Natural killer cell (primary cell): ENCODE measurements around the gene TCTN1. TPM values are rescaled to one million over a fixed set of nuclear protein-coding genes. Genes with fewer than 3 reads are reported as not detected.
"Not testable (repeated sequence)": the region's sequence is repeated elsewhere in the genome, so short reads cannot be mapped to it uniquely, and the experiment has no call there.

ENCODE experiments used
- ATAC-seq, 3 donors: fragments of 150-1000 bp in 2 of 3; fragments of 200-7000 bp in 1 of 3; cut with Tn5 transposase; 1 replicate in 1 of 3; 2 replicates in 2 of 3; pipeline ENCODE4 v1.10.0; 2021; ENCODE audit warnings: mild to moderate bottlenecking in 2 of 3, moderate library complexity in 2 of 3
- DNase-seq, 2 donors: peaks; one replicate each; pipeline versions ENCODE4 v3.0.0 to v3.0.0-alpha.2; 2013 to 2021; ENCODE audit warnings: mixed read lengths in 1 of 2
- H3K27ac ChIP-seq: one replicate; pipeline ENCODE4 v1.5.1; 2013; ENCODE audit warnings: mild to moderate bottlenecking, low read length
- H3K27me3 ChIP-seq: one replicate; pipeline ENCODE4 v1.6.1; 2013; ENCODE audit warnings: low read length; ENCODE audit not compliant: control insufficient read depth, insufficient read depth
- H3K36me3 ChIP-seq: one replicate; pipeline ENCODE4 v1.6.1; 2013; ENCODE audit warnings: low read length; ENCODE audit not compliant: control insufficient read depth, insufficient read depth
- H3K4me1 ChIP-seq: one replicate; pipeline ENCODE4 v1.6.1; 2013; ENCODE audit warnings: low read length; ENCODE audit not compliant: control insufficient read depth, insufficient read depth
- H3K4me3 ChIP-seq: one replicate; pipeline ENCODE4 v1.5.1; 2013; ENCODE audit warnings: low read length
- H3K9me3 ChIP-seq: one replicate; pipeline ENCODE4 v1.6.1; 2013; ENCODE audit warnings: low read length; ENCODE audit not compliant: control insufficient read depth, insufficient read depth
- H3K27ac Mint-ChIP-seq, 2 donors: one replicate each; pipeline ENCODE4 v1.8.0; 2022; ENCODE audit warnings: mild to moderate bottlenecking in 2 of 2, mixed read lengths in 2 of 2, moderate library complexity in 1 of 2
- H3K27me3 Mint-ChIP-seq, 2 donors: one replicate each; pipeline ENCODE4 v1.8.0; 2022; ENCODE audit warnings: low read depth in 2 of 2, mixed read lengths in 2 of 2
- H3K36me3 Mint-ChIP-seq: one replicate; pipeline ENCODE4 v1.8.0; 2022; ENCODE audit warnings: mixed read lengths
- H3K4me1 Mint-ChIP-seq, 2 donors: one replicate each; pipeline ENCODE4 v1.8.0; 2022; ENCODE audit warnings: mixed read lengths in 2 of 2
- H3K4me3 Mint-ChIP-seq: one replicate; pipeline ENCODE4 v1.8.0; 2022; ENCODE audit warnings: mild to moderate bottlenecking, moderate library complexity, mixed read lengths
- H3K9me3 Mint-ChIP-seq, 2 donors: one replicate each; pipeline ENCODE4 v1.8.0; 2022; ENCODE audit warnings: mixed read lengths in 2 of 2
- CTCF ChIP-seq: fragments of 200-600 bp; IDR thresholded peaks from one replicate; pipeline ENCODE4 v1.8.0; 2022; ENCODE audit warnings: antibody characterized with exemption
- WGBS: methylation state at CpG from one replicate; pipeline ENCODE4 v1.1.7; 2013; ENCODE audit warnings: missing lambda C conversion rate; ENCODE audit not compliant: insufficient coverage; 5-methylcytosine and 5-hydroxymethylcytosine counted together
- intact Hi-C: fragments of 100-400 bp; cut with micrococcal nuclease; formaldehyde crosslinking; loops from one replicate; pipeline ENCODE4 v1.14.2; 2022
- total RNA-seq, 4 donors: library from RNA; stranded (reverse); fragments of 120-200 nt in 1 of 4; gene quantifications; one replicate each; pipeline versions ENCODE4 v1.2.3 to v1.2.4, GENCODE V29; 2013 to 2022

Gene TCTN1
- total RNA-seq, 3 donors from 2014 or later (not counting 1 experiment from before 2014, with no cell fraction given) = 4.3 to 6.6 (median 5.2) TPM

DNA sequence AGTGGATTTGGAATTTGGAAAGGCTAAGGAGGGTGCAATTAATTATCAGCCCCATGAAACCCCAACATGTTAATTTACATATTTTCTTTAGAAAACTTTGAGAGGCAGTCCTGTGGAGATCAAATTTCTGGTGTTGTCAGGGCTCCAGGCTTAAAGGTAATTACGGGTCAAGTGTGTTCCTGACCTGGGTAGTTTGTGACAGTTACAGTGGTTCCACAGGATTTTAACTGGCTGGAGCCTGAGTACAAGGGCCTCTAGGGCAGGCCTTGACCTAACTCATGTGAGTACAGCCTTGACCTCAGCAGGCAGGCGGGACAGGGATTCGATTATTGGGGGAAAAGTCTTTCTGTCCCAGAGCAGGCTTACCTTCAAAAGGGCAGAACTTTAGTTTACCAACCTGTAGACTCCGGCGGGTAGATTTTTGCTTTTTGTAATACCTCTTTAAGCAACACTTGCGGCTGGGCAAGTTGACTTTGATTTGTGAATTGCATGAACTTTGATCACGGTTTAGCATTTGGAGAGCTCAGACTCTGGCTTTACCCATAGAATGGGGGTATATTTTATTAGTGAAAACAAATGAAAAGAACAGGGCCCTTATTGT is 22.4 kb upstream of the TCTN1 start:
- Histone ChIP-seq H3K27ac (peak overlapping the region; percentile 72), H3K27me3 (no peaks in the 10 kb centered on the region), H3K9me3 (no peaks in the 10 kb centered on the region), H3K36me3 (no peaks in the 10 kb centered on the region), H3K4me1 (peaks cover 13% of the 10 kb centered on the region), H3K4me3 (no peak overlapping the region)
- ATAC-seq = no peak
- 93% methylated on average over 7 of the region's 7 CpGs for WGBS
- no peak for DNase-seq
- intact Hi-C loops = no loop called here
- Mint-ChIP-seq H3K4me3 (no peak overlapping the region), H3K27ac (peak overlapping the region; percentile 68 to 87), H3K36me3 (no peaks in the 10 kb centered on the region), H3K4me1 (peaks cover 16% of the 10 kb centered on the region in 2 donors), H3K9me3 (no peaks in the 10 kb centered on the region), H3K27me3 (no peaks in the 10 kb centered on the region)
- no peak for TF ChIP-seq CTCF

DNA sequence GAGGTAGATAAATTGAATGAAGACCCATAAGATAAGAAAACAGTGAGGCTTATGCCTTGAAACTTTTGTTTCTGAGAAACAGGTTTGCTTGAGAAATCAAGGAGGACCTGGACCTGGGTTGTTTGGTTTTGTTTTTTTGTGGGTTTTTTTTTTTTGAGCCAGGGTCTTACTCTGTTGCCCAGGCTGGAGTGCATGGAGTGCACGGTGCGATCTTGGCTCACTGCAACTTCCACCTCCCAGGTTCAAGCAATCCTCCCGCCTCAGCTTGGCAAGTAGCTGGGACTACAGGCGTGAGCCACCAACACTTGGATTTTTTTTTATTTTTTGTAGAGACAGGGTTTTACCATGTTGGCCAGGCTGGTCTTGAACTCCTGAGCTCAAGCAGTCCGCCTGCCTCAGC is 21.9 kb upstream of the TCTN1 start:
- Histone ChIP-seq H3K4me1 (peaks cover 13% of the 10 kb centered on the region), H3K36me3 (no peaks in the 10 kb centered on the region), H3K9me3 (no peaks in the 10 kb centered on the region), H3K4me3 (no peak overlapping the region), H3K27me3 (no peaks in the 10 kb centered on the region), H3K27ac (peak overlapping the region; percentile 72)
- Mint-ChIP-seq H3K27me3 (no peaks in the 10 kb centered on the region), H3K9me3 (no peaks in the 10 kb centered on the region), H3K4me1 (peaks cover 16% of the 10 kb centered on the region in 2 donors), H3K36me3 (no peaks in the 10 kb centered on the region), H3K4me3 (no peak overlapping the region), H3K27ac (peak overlapping the region in 1 of 2 donors; percentile 87)
- no peak for TF ChIP-seq CTCF
- no peak for DNase-seq
- 95% methylated on average over 5 of the region's 5 CpGs for WGBS
- intact Hi-C loops = no loop called here
- no peak for ATAC-seq

- H3K4me3 ChIP-seq, H3K27me3 Mint-ChIP-seq, H3K27ac Mint-ChIP-seq, H3K36me3 ChIP-seq, H3K9me3 Mint-ChIP-seq, H3K9me3 ChIP-seq, H3K36me3 Mint-ChIP-seq, H3K27ac ChIP-seq, intact Hi-C loops, ATAC-seq, DNase-seq, H3K27me3 ChIP-seq, H3K4me3 Mint-ChIP-seq: not testable (repeated sequence)
- H3K4me1 ChIP-seq = peaks cover 13% of the 10 kb centered on the region
- WGBS = 100% methylated on average over 1 of the region's 4 CpGs
- H3K4me1 Mint-ChIP-seq = peaks cover 16% of the 10 kb centered on the region in 2 donors
Observed at GRCh38 chr12:110592919-110593318, 21.0 kb upstream of the TCTN1 start.

DNA sequence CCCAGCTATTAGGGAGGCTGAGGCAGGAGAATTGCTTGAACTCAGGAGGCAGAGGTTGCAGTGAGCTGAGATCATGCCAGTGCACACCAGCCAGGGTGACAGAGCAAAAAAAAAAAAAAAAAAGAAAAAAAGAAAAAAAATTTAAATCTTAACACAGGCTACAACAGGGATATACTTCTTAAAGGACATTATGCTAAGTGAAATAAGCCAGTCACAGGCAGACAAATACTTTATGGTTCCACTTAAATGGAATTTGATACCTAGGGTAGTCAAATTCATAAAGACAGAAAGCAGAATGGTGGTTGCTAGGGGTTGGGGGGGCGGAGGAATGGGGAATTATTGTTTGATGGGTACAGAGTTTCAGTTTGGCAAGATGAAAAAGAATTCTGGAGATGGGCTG is 16.0 kb upstream of the TCTN1 start:
- H3K4me3 Mint-ChIP-seq = no peak overlapping the region
- H3K27me3 ChIP-seq = no peaks in the 10 kb centered on the region
- H3K4me1 ChIP-seq = peaks cover 7% of the 10 kb centered on the region
- no peaks in the 10 kb centered on the region for H3K36me3 ChIP-seq
- intact Hi-C loops = no loop called here
- H3K27me3 Mint-ChIP-seq = no peaks in the 10 kb centered on the region
- no peak overlapping the region for H3K27ac Mint-ChIP-seq
- peaks cover 5 to 6% of the 10 kb centered on the region in 2 donors for H3K4me1 Mint-ChIP-seq
- TF ChIP-seq CTCF = no peak
- ATAC-seq = no peak
- no peaks in the 10 kb centered on the region for H3K9me3 Mint-ChIP-seq
- H3K4me3 ChIP-seq = no peak overlapping the region
- H3K9me3 ChIP-seq = no peaks in the 10 kb centered on the region
- 93% methylated on average over 1 of the region's 1 CpG for WGBS
- DNase-seq = no peak
- no peaks in the 10 kb centered on the region for H3K36me3 Mint-ChIP-seq
- no peak overlapping the region for H3K27ac ChIP-seq
